NB4 (cell line): Measurements from ENCODE around the gene AQP7.

ENCODE experiments used
- MYC ChIP-seq: IDR thresholded peaks from 2 replicates; pipeline ENCODE4 v1.6.1; 2011; ENCODE audit warnings: low read depth, low read length
- POLR2A ChIP-seq: IDR thresholded peaks from 2 replicates; pipeline ENCODE4 v1.6.1; 2011; ENCODE audit warnings: mild to moderate bottlenecking; ENCODE audit not compliant: insufficient read length; ENCODE audit errors: extremely low read depth
- TF ChIP-seq, protein P1 (sequence below): IDR thresholded peaks from one replicate; pipeline ENCODE4 v1.5.1; 2012; ENCODE audit warnings: low read depth, low read length
- TF ChIP-seq, protein P2 (sequence below): IDR thresholded peaks from 2 replicates; pipeline ENCODE4 v1.6.1; 2011; ENCODE audit warnings: low read depth, low read length

- TF ChIP-seq, protein P1, sequence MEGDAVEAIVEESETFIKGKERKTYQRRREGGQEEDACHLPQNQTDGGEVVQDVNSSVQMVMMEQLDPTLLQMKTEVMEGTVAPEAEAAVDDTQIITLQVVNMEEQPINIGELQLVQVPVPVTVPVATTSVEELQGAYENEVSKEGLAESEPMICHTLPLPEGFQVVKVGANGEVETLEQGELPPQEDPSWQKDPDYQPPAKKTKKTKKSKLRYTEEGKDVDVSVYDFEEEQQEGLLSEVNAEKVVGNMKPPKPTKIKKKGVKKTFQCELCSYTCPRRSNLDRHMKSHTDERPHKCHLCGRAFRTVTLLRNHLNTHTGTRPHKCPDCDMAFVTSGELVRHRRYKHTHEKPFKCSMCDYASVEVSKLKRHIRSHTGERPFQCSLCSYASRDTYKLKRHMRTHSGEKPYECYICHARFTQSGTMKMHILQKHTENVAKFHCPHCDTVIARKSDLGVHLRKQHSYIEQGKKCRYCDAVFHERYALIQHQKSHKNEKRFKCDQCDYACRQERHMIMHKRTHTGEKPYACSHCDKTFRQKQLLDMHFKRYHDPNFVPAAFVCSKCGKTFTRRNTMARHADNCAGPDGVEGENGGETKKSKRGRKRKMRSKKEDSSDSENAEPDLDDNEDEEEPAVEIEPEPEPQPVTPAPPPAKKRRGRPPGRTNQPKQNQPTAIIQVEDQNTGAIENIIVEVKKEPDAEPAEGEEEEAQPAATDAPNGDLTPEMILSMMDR = no peak
- TF ChIP-seq POLR2A = no peak
- TF ChIP-seq, protein P2, sequence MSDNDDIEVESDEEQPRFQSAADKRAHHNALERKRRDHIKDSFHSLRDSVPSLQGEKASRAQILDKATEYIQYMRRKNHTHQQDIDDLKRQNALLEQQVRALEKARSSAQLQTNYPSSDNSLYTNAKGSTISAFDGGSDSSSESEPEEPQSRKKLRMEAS = no peak
- no peak for TF ChIP-seq MYC
Observed at GRCh38 chr9:33449715-33450114, 47.3 kb upstream of the AQP7 start.
